ENCODE measurements around the gene TCF20.

Gene TCF20

GRCh38 chr22:42314709-42315391, 44.4 kb upstream of the TCF20 start:
- Histone ChIP-seq H3K4me1 (peaks cover 33% of the 10 kb centered on the region), H3K4me3 (ENCODE audit: low read depth, low read length) (no peak overlapping the region), H3K36me3 (no peaks in the 10 kb centered on the region), H3K27me3 (no peaks in the 10 kb centered on the region), H3K9me3 (no peaks in the 10 kb centered on the region)
- TF ChIP-seq CTCF (IDR thresholded peaks at IDR 0.05; ENCODE audit: low read depth, low read length), result no peak
- no peak for DNase-seq

- H3K4me3 ChIP-seq (ENCODE audit: low read depth, low read length), result peak overlapping the region; percentile 7; the same call in 1 of the 2 replicates
- H3K27me3 ChIP-seq, result no peaks in the 10 kb centered on the region
- H3K36me3 ChIP-seq, result no peaks in the 10 kb centered on the region
- peak; percentile 90 for DNase-seq
- peak; percentile 75 for TF ChIP-seq CTCF (IDR thresholded peaks at IDR 0.05; ENCODE audit: low read depth, low read length)
- H3K4me1 ChIP-seq, result peaks cover 42% of the 10 kb centered on the region
- no peaks in the 10 kb centered on the region for H3K9me3 ChIP-seq
These were observed 43.5 kb upstream of the TCF20 start for GRCh38 chr22:42313804-42314581.

DNA sequence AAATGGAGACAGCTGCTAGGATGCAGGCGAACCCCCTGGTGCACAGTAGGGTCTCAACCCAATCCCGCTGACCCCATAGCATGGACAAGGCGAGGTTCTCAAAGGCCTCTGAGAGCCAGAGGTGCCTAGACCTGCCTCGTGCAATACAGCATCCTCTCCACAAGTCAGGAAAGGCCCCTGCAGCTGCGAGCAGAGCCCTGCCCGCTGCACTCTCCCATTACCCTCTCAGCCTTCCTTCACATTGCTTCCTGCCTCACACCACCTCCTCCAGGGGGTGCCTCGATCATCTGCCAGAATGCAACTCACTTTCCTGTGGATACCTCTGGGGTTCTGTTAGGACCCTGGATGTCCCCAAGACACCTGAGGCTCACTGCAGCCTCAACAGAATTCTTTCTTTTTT, 42.8 kb upstream of the TCF20 start:
- Histone ChIP-seq H3K27me3 (no peaks in the 10 kb centered on the region), H3K4me3 (ENCODE audit: low read depth, low read length) (no peak overlapping the region), H3K4me1 (peaks cover 50% of the 10 kb centered on the region), H3K36me3 (no peaks in the 10 kb centered on the region), H3K9me3 (no peaks in the 10 kb centered on the region)
- TF ChIP-seq CTCF (IDR thresholded peaks at IDR 0.05; ENCODE audit: low read depth, low read length), result no peak
- DNase-seq, result no peak

DNA sequence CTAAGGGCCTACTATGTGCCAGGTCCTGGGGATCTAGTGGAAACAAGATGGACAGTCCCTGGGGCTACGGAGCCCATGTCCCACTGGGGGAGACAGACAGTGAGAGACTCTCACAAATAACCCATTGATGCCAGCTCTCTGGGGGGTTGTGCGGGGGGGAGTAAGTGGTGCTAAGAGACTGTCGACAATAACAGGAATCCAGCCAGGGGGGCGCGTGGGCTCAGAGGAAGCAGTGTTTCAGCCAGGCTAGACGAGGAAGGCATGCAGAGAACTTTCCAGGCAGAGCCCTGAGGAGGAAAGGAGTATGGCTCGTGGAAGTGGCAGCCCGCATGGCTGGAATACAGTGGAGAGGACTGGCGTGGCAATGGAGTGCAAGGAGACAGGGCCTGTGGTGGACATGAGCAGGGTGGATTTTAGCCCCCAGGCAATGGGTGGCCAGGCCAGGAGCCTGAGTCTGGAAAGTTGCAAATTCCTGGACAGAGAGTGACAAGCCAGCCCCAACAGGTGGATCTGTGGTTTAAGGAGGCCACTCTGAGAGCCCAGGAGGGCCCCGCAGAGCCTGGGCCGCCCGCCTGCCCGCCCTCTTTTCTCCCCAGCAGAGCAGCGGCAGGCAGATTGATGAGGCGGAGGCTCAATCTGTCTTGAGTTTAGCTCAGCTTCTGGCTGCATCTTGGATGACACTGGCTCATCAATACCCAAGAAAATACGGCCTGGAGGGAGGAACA, 40.0 kb upstream of the TCF20 start:
- TF ChIP-seq CTCF (IDR thresholded peaks at IDR 0.05; ENCODE audit: low read depth, low read length), result no peak
- Histone ChIP-seq H3K36me3 (no peaks in the 10 kb centered on the region), H3K4me3 (ENCODE audit: low read depth, low read length) (no peak overlapping the region), H3K4me1 (peaks cover 59% of the 10 kb centered on the region), H3K27me3 (no peaks in the 10 kb centered on the region), H3K9me3 (no peaks in the 10 kb centered on the region)
- no peak for DNase-seq

DNA sequence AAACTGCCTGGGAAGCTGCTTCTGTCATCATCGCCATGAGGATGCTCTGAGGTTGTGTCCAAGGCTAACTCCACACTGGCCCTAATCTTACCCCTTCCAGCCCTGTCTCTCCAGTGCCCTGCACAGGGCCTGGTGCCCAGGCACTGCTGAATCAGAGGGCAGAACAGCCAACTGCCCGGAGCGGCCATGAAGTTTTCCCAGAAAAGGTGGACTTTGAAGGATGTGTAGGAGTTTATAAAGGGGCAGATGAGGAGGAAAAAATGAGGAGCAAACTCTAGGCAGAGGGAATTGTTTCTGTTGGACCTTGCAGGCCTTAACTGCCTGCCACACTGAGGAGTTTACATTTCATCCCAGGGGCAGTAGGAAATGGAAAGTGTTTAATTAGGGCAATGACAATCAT, 39.4 kb upstream of the TCF20 start:
- H3K4me1 ChIP-seq, result peaks cover 54% of the 10 kb centered on the region
- H3K9me3 ChIP-seq, result no peaks in the 10 kb centered on the region
- no peak for TF ChIP-seq CTCF (IDR thresholded peaks at IDR 0.05; ENCODE audit: low read depth, low read length)
- H3K27me3 ChIP-seq, result no peaks in the 10 kb centered on the region
- DNase-seq, result no peak
- no peak overlapping the region for H3K4me3 ChIP-seq (ENCODE audit: low read depth, low read length)
- H3K36me3 ChIP-seq, result no peaks in the 10 kb centered on the region
